ENCODE data around the gene ATP1A4. TPM values are rescaled to one million over a fixed set of nuclear protein-coding genes. Genes with fewer than 3 reads are reported as not detected.

ATP1A4 gene
- total RNA-seq, 1 donor from 2014 or later: not detected

DNA sequence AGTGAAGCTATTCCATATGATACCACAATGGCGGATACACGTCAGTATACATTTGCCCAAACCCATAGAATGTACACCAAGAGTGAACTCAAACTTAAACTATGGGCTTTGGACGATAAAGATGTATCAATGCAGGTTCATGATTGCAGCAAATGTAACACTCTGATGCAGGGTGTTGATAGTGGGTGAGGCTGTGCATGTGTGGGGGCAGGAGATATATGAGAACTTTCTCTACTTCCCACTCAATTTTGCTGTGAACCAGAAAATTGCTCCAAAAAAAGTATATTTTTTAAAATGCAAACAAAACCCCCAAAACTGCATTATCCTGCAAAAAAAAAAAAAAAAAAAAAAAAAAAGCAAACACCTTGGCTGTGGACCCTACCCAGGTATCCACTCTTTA is 32.5 kb upstream of the ATP1A4 start:
- Histone ChIP-seq H3K9ac (ENCODE audit: low read length) (no peak overlapping the region), H3K36me3 (ENCODE audit: insufficient read depth, low read length) (no peaks in the 10 kb centered on the region), H3K9me3 (ENCODE audit: insufficient read depth, low read depth, low read length) (no peaks in the 10 kb centered on the region), H3K27ac (ENCODE audit: low read depth, low read length) (no peak overlapping the region), H2AFZ (ENCODE audit: low read depth, low read length) (no peak overlapping the region), H4K20me1 (ENCODE audit: insufficient read depth, low read length) (no peaks in the 10 kb centered on the region), H3K27me3 (ENCODE audit: insufficient read depth, low read length) (peaks cover 20% of the 10 kb centered on the region), H3K4me3 (ENCODE audit: insufficient read depth, low read depth, low read length) (no peak overlapping the region), H3K4me1 (ENCODE audit: insufficient read depth, low read length) (peaks cover 2% of the 10 kb centered on the region), H3K4me2 (ENCODE audit: low read length) (no peak overlapping the region), H3K79me2 (ENCODE audit: insufficient read depth, low read length) (no peaks in the 10 kb centered on the region)
- H3K27me3 Mint-ChIP-seq (ENCODE audit: low read depth, unreplicated experiment): peaks cover 19% of the 10 kb centered on the region
- FAIRE-seq (no peak), DNase-seq (ENCODE audit: low read depth) (no peak)
- peaks cover 40% of the 10 kb centered on the region for H3K4me1 Mint-ChIP-seq (ENCODE audit: low read depth, unreplicated experiment)
- H3K27ac Mint-ChIP-seq (ENCODE audit: unreplicated experiment): no peak overlapping the region
- H3K4me3 Mint-ChIP-seq (ENCODE audit: unreplicated experiment): no peak overlapping the region
- H3K9me3 Mint-ChIP-seq (ENCODE audit: unreplicated experiment): no peaks in the 10 kb centered on the region
- H3K36me3 Mint-ChIP-seq (ENCODE audit: low read depth, unreplicated experiment): no peaks in the 10 kb centered on the region
- no peak for TF ChIP-seq EZH2 (IDR thresholded peaks at IDR 0.05; ENCODE audit: insufficient read depth, low read length)
- TF ChIP-seq, protein P1, sequence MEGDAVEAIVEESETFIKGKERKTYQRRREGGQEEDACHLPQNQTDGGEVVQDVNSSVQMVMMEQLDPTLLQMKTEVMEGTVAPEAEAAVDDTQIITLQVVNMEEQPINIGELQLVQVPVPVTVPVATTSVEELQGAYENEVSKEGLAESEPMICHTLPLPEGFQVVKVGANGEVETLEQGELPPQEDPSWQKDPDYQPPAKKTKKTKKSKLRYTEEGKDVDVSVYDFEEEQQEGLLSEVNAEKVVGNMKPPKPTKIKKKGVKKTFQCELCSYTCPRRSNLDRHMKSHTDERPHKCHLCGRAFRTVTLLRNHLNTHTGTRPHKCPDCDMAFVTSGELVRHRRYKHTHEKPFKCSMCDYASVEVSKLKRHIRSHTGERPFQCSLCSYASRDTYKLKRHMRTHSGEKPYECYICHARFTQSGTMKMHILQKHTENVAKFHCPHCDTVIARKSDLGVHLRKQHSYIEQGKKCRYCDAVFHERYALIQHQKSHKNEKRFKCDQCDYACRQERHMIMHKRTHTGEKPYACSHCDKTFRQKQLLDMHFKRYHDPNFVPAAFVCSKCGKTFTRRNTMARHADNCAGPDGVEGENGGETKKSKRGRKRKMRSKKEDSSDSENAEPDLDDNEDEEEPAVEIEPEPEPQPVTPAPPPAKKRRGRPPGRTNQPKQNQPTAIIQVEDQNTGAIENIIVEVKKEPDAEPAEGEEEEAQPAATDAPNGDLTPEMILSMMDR (IDR thresholded peaks at IDR 0.05; ENCODE audit: insufficient read depth, low read depth, low read length): no peak

DNA sequence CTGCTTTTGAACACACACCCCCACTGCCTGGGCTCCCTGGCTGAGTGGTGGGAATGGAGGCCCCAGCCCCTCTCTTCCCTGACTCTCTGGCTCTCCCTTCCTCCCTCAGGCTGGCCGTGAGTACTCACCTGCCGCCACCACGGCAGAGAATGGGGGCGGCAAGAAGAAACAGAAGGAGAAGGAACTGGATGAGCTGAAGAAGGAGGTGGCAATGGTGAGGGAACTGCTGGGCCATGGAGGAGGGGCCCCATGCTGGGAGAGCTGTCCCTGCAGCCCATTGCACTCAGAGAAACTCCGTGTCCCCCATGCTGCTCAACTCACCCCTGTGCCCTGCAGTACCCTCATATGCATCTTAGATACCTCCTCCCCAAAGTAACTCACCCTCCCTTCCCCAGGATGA is 30.6 kb upstream of the ATP1A4 start:
- Histone ChIP-seq H2AFZ (ENCODE audit: low read depth, low read length) (no peak overlapping the region), H3K79me2 (ENCODE audit: insufficient read depth, low read length) (no peaks in the 10 kb centered on the region), H3K27ac (ENCODE audit: low read depth, low read length) (no peak overlapping the region), H3K4me2 (ENCODE audit: low read length) (no peak overlapping the region), H3K9ac (ENCODE audit: low read length) (no peak overlapping the region), H3K36me3 (ENCODE audit: insufficient read depth, low read length) (no peaks in the 10 kb centered on the region), H3K9me3 (ENCODE audit: insufficient read depth, low read depth, low read length) (no peaks in the 10 kb centered on the region), H4K20me1 (ENCODE audit: insufficient read depth, low read length) (no peaks in the 10 kb centered on the region), H3K4me3 (ENCODE audit: insufficient read depth, low read depth, low read length) (no peak overlapping the region), H3K4me1 (ENCODE audit: insufficient read depth, low read length) (peaks cover 18% of the 10 kb centered on the region), H3K27me3 (ENCODE audit: insufficient read depth, low read length) (peaks cover 11% of the 10 kb centered on the region)
- DNase-seq (ENCODE audit: low read depth) (no peak), FAIRE-seq (no peak)
- Mint-ChIP-seq H3K27ac (ENCODE audit: unreplicated experiment) (no peak overlapping the region), H3K36me3 (ENCODE audit: low read depth, unreplicated experiment) (no peaks in the 10 kb centered on the region), H3K27me3 (ENCODE audit: low read depth, unreplicated experiment) (peaks cover 5% of the 10 kb centered on the region), H3K9me3 (ENCODE audit: unreplicated experiment) (no peaks in the 10 kb centered on the region), H3K4me1 (ENCODE audit: low read depth, unreplicated experiment) (peaks cover 50% of the 10 kb centered on the region), H3K4me3 (ENCODE audit: unreplicated experiment) (no peak overlapping the region)
- TF ChIP-seq EZH2 (IDR thresholded peaks at IDR 0.05; ENCODE audit: insufficient read depth, low read length): no peak
- TF ChIP-seq, protein P1 (IDR thresholded peaks at IDR 0.05; ENCODE audit: insufficient read depth, low read depth, low read length): no peak

DNA sequence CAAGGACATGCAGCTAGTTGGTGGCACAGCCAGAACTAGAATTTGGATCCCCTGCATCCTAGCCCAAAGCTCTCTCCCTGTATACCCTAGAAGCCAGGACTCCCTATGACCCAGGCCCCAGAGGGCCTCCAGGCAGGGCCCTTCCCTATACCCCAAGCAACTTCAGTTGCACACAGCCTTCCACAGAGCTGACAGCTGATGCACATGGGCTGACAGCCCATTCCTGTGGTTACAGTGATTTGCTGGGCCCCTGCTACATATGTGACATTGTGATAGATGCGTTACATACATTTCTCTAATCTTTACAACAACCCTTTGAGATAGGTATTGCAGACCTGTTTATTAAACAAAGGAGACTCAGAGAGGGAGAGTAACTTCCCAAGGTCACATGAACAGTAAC is 30.0 kb upstream of the ATP1A4 start:
- Mint-ChIP-seq H3K27ac (ENCODE audit: unreplicated experiment) (no peak overlapping the region), H3K4me1 (ENCODE audit: low read depth, unreplicated experiment) (peaks cover 53% of the 10 kb centered on the region), H3K4me3 (ENCODE audit: unreplicated experiment) (no peak overlapping the region), H3K27me3 (ENCODE audit: low read depth, unreplicated experiment) (peaks cover 5% of the 10 kb centered on the region), H3K9me3 (ENCODE audit: unreplicated experiment) (no peaks in the 10 kb centered on the region), H3K36me3 (ENCODE audit: low read depth, unreplicated experiment) (no peaks in the 10 kb centered on the region)
- no peak overlapping the region for H3K9ac ChIP-seq (ENCODE audit: low read length)
- H3K36me3 ChIP-seq (ENCODE audit: insufficient read depth, low read length): no peaks in the 10 kb centered on the region
- peaks cover 20% of the 10 kb centered on the region for H3K4me1 ChIP-seq (ENCODE audit: insufficient read depth, low read length)
- no peak overlapping the region for H3K4me3 ChIP-seq (ENCODE audit: insufficient read depth, low read depth, low read length)
- no peak overlapping the region for H2AFZ ChIP-seq (ENCODE audit: low read depth, low read length)
- TF ChIP-seq EZH2 (IDR thresholded peaks at IDR 0.05; ENCODE audit: insufficient read depth, low read length): no peak
- TF ChIP-seq, protein P1 (IDR thresholded peaks at IDR 0.05; ENCODE audit: insufficient read depth, low read depth, low read length): no peak
- H3K9me3 ChIP-seq (ENCODE audit: insufficient read depth, low read depth, low read length): no peaks in the 10 kb centered on the region
- H3K27me3 ChIP-seq (ENCODE audit: insufficient read depth, low read length): peaks cover 11% of the 10 kb centered on the region
- FAIRE-seq: no peak
- no peak overlapping the region for H3K27ac ChIP-seq (ENCODE audit: low read depth, low read length)
- H3K79me2 ChIP-seq (ENCODE audit: insufficient read depth, low read length): no peaks in the 10 kb centered on the region
- H4K20me1 ChIP-seq (ENCODE audit: insufficient read depth, low read length): no peaks in the 10 kb centered on the region
- no peak overlapping the region for H3K4me2 ChIP-seq (ENCODE audit: low read length)
- DNase-seq (ENCODE audit: low read depth): no peak
